NB4 (cell line): ENCODE data around the gene CCL16.

ENCODE experiments used
- CTCF ChIP-seq: IDR thresholded peaks from one replicate; pipeline ENCODE4 v1.5.1; 2012; ENCODE audit warnings: low read depth, low read length
- MAX ChIP-seq: IDR thresholded peaks from 2 replicates; pipeline ENCODE4 v1.6.1; 2011; ENCODE audit warnings: low read depth, low read length
- POLR2A ChIP-seq: IDR thresholded peaks from 2 replicates; pipeline ENCODE4 v1.6.1; 2011; ENCODE audit warnings: mild to moderate bottlenecking; ENCODE audit not compliant: insufficient read length; ENCODE audit errors: extremely low read depth

- TF ChIP-seq CTCF (no peak), POLR2A (no peak), MAX (no peak)
Measured at GRCh38 chr17:35982409-35983191, 1.3 kb upstream of the CCL16 start.
